HCT116 (cell line): Measurements from ENCODE around the gene LAMB4. TPM values are rescaled to one million over a fixed set of nuclear protein-coding genes. Genes with fewer than 3 reads are reported as not detected.
"Not testable (repeated sequence)": the region's sequence is repeated elsewhere in the genome, so short reads cannot be mapped to it uniquely, and the experiment has no call there.

Source experiments
- ATAC-seq: fragments of 200-7000 bp; cut with Tn5 transposase; 2 replicates; pipeline ENCODE4 v1.9.1; 2020; ENCODE audit warnings: mild to moderate bottlenecking, moderate library complexity
- BruUV-seq: library from RNA; stranded (reverse); fragments of 400-500 nt; replicated peaks from 2 replicates; lab custom pipeline; 2021; lab: Mats Ljungman, UMichigan
- CTCF ChIA-PET: fragments of 300-600 bp; sonication (Branson Sonifier 250); formaldehyde crosslinking; loops from one replicate; lab custom pipeline; 2021; ENCODE audit warnings: antibody characterized with exemption; lab: Charles Lee
- POLR2A ChIA-PET: fragments of 300-600, 350-600 bp; sonication (Branson Sonifier 250); formaldehyde crosslinking; loops from one replicate; lab custom pipeline; 2021; ENCODE audit warnings: antibody characterized with exemption; lab: Charles Lee
- RAD21 ChIA-PET, 2 experiments: fragments of 300-600 bp; sonication (Branson Sonifier 250); formaldehyde crosslinking; loops; one replicate each; lab custom pipeline; 2023; ENCODE audit warnings: low total read pairs in 2 of 2; ENCODE audit not compliant: uncharacterized antibody in 2 of 2, unreplicated experiment in 2 of 2, low non-redundant PET in 1 of 2; lab: Charles Lee
- DNase-seq: peaks from one replicate; pipeline ENCODE4 v3.0.0-alpha.2; 2010; ENCODE audit warnings: low read depth, low spot score
- H2AFZ ChIP-seq: fragments of 200-600 bp; shearing (Covaris generic), sonication (generic); 2 replicates; pipeline ENCODE4 v1.6.1; 2017; ENCODE audit warnings: low read depth, mixed run types, mixed read lengths, antibody characterized with exemption, low read length; ENCODE audit not compliant: poor library complexity, severe bottlenecking
- H3K27ac ChIP-seq: 2 replicates; pipeline ENCODE4 v1.5.1; 2012; ENCODE audit warnings: low read depth, low read length
- H3K27me3 ChIP-seq: fragments of 200-600 bp; sonication (generic); 2 replicates; pipeline ENCODE4 v1.6.1; 2016; ENCODE audit warnings: mixed run types, low read length, mixed read lengths; ENCODE audit not compliant: insufficient read depth
- H3K36me3 ChIP-seq, 2 experiments: fragments of 200-500 bp in 1 of 2; fragments of 200-600 bp in 1 of 2; sonication (Bioruptor generic) in 1 of 2; sonication (generic) in 1 of 2; 2 replicates each; pipeline versions ENCODE4 v1.5.1 to v1.6.1; 2014 to 2016; ENCODE audit warnings: low read length in 2 of 2, inconsistent platforms in 1 of 2, mixed read lengths in 1 of 2, mixed run types in 1 of 2; ENCODE audit not compliant: insufficient read depth in 2 of 2, control insufficient read depth in 1 of 2
- H3K4me1 ChIP-seq, 2 experiments: fragments of 200-600 bp in 1 of 2; sonication (generic) in 1 of 2; 2 replicates each; pipeline versions ENCODE4 v1.5.1 to v1.6.1; 2012 to 2017; ENCODE audit warnings: low read length in 2 of 2, inconsistent platforms in 1 of 2, mild to moderate bottlenecking in 1 of 2, mixed read lengths in 1 of 2, mixed run types in 1 of 2, moderate library complexity in 1 of 2; ENCODE audit not compliant: insufficient read depth in 2 of 2, control insufficient read depth in 1 of 2
- H3K4me2 ChIP-seq: fragments of 200-600 bp; sonication (generic); 2 replicates; pipeline ENCODE4 v1.6.1; 2017; ENCODE audit warnings: mixed run types, low read length, mixed read lengths
- H3K4me3 ChIP-seq, 2 experiments: fragments of 200-600 bp in 1 of 2; sonication (generic) in 1 of 2; replicated peaks in 1 of 2; 2 replicates each; pipeline ENCODE4 v1.5.1; 2011 to 2016; ENCODE audit warnings: low read length in 2 of 2, control low read depth in 1 of 2, low read depth in 1 of 2, mild to moderate bottlenecking in 1 of 2, mixed read lengths in 1 of 2, mixed run types in 1 of 2
- H3K79me2 ChIP-seq: fragments of 200-600 bp; sonication (generic); 2 replicates; pipeline ENCODE4 v1.6.1; 2017; ENCODE audit warnings: mild to moderate bottlenecking, mixed run types, low read length, moderate library complexity, mixed read lengths; ENCODE audit not compliant: insufficient read depth
- H3K9ac ChIP-seq: fragments of 200-600 bp; sonication (generic); 2 replicates; pipeline ENCODE4 v1.6.1; 2016; ENCODE audit warnings: low read length, mixed read lengths
- H3K9me2 ChIP-seq: fragments of 200-600 bp; sonication (generic), shearing (Covaris generic); 2 replicates; pipeline ENCODE4 v1.6.1; 2017; ENCODE audit warnings: mixed run types, mild to moderate bottlenecking, moderate library complexity; ENCODE audit not compliant: insufficient read depth
- H3K9me3 ChIP-seq, 2 experiments: fragments of 200-500 bp in 1 of 2; fragments of 200-600 bp in 1 of 2; sonication (Bioruptor generic) in 1 of 2; sonication (generic) in 1 of 2; 2 replicates each; pipeline ENCODE4 v1.6.1; 2014 to 2017; ENCODE audit warnings: low read length in 2 of 2, mixed read lengths in 2 of 2, inconsistent platforms in 1 of 2, low read depth in 1 of 2, mild to moderate bottlenecking in 1 of 2, mixed run types in 1 of 2, moderate library complexity in 1 of 2; ENCODE audit not compliant: control insufficient read depth in 1 of 2, insufficient read depth in 1 of 2
- H4K20me1 ChIP-seq: fragments of 200-600 bp; sonication (generic), shearing (Covaris generic); 2 replicates; pipeline ENCODE4 v1.6.1; 2017; ENCODE audit warnings: mixed run types, mild to moderate bottlenecking, moderate library complexity; ENCODE audit not compliant: insufficient read depth
- CTCF ChIP-seq, 3 experiments: fragments of 200-600 bp in 1 of 3; sonication (generic) in 1 of 3; IDR thresholded peaks in 2 of 3; conservative IDR thresholded peaks in 1 of 3; 2 replicates each; pipeline ENCODE4 v1.5.1; 2012 to 2017; ENCODE audit warnings: low read depth in 2 of 3, low read length in 2 of 3, antibody characterized with exemption in 1 of 3, borderline replicate concordance in 1 of 3, control low read depth in 1 of 3, mild to moderate bottlenecking in 1 of 3, mixed read lengths in 1 of 3, mixed run types in 1 of 3, moderate library complexity in 1 of 3; ENCODE audit not compliant: insufficient read depth in 1 of 3
- EGR1 ChIP-seq: IDR thresholded peaks from 2 replicates; pipeline ENCODE4 v1.6.1; 2012; ENCODE audit warnings: low read depth
- ELF1 ChIP-seq: IDR thresholded peaks from 2 replicates; pipeline ENCODE4 v1.6.1; 2012; ENCODE audit warnings: low read depth, borderline replicate concordance
- MAX ChIP-seq: IDR thresholded peaks from 2 replicates; pipeline ENCODE4 v1.6.1; 2012
- REST ChIP-seq: IDR thresholded peaks from 2 replicates; pipeline ENCODE4 v1.6.1; 2012; ENCODE audit warnings: low read depth
- ZFX ChIP-seq: fragments of 450-650 bp; IDR thresholded peaks from 2 replicates; pipeline ENCODE4 v1.6.1; 2017
- ZNF274 ChIP-seq: fragments of 200-500 bp; sonication (Bioruptor generic); IDR thresholded peaks from 2 replicates; pipeline ENCODE4 v1.6.1; 2014; ENCODE audit warnings: mild to moderate bottlenecking, low read depth, low read length, inconsistent platforms
- intact Hi-C: fragments of 100-400 bp; cut with micrococcal nuclease; formaldehyde crosslinking; loops from 2 replicates; pipeline ENCODE4 v1.10.0; 2022
- total RNA-seq: library from RNA; stranded (reverse); gene quantifications from one replicate; pipeline ENCODE4 v1.2.1, GENCODE V29; 2021; ENCODE audit not compliant: unreplicated experiment

The LAMB4 gene
- total RNA-seq, 1 experiment from 2014 or later = not detected

- H2AFZ ChIP-seq, H3K9me3 ChIP-seq: not testable (repeated sequence)
- ATAC-seq = peak; percentile 88
Measured at GRCh38 chr7:108033309-108033708, 96.9 kb downstream of the LAMB4 start.

GRCh38 chr7:108030516-108030915, 99.6 kb downstream of the LAMB4 start:
- BruUV-seq = no TSS peak
- Histone ChIP-seq H3K9me2 (no peaks in the 10 kb centered on the region), H3K9me3 (no peaks in the 10 kb centered on the region), H3K4me1 (peaks cover 0 to 11% of the 10 kb centered on the region in 2 experiments; a peak in 2 of 4 replicates), H3K9ac (no peak overlapping the region), H3K27ac (no peak overlapping the region), H3K79me2 (no peaks in the 10 kb centered on the region), H3K27me3 (no peaks in the 10 kb centered on the region), H3K36me3 (no peaks in the 10 kb centered on the region), H3K4me2 (no peak overlapping the region), H3K4me3 (no peak overlapping the region), H2AFZ (no peak overlapping the region), H4K20me1 (no peaks in the 10 kb centered on the region)
- ATAC-seq = no peak
- RAD21 ChIA-PET = no interaction called here
- POLR2A ChIA-PET = no interaction called here
- CTCF ChIA-PET = no interaction called here
- no peak for DNase-seq
- intact Hi-C loops = no loop called here
- TF ChIP-seq EGR1 (no peak), CTCF (IDR thresholded peaks at IDR 0.05 in 2 of 3, conservative IDR thresholded peaks at IDR 0.05 in 1 of 3; ENCODE audit: borderline replicate concordance in 1 of 3, insufficient read depth in 1 of 3, low read depth in 2 of 3, low read length in 2 of 3) (no peak), ZNF274 (no peak), ELF1 (no peak), REST (no peak), MAX (no peak), ZFX (no peak)

More at GRCh38 chr7:108033309-108033708, 96.9 kb downstream of the LAMB4 start:
- intact Hi-C loops, H3K79me2 ChIP-seq, H4K20me1 ChIP-seq, H3K27me3 ChIP-seq, POLR2A ChIA-PET, H3K4me2 ChIP-seq, BruUV-seq, RAD21 ChIA-PET, H3K9ac ChIP-seq, H3K9me2 ChIP-seq, H3K4me3 ChIP-seq, DNase-seq, H3K36me3 ChIP-seq, H3K27ac ChIP-seq: not testable (repeated sequence)
- TF ChIP-seq CTCF (IDR thresholded peaks at IDR 0.05 in 2 of 3, conservative IDR thresholded peaks at IDR 0.05 in 1 of 3; ENCODE audit: borderline replicate concordance in 1 of 3, insufficient read depth in 1 of 3, low read depth in 2 of 3, low read length in 2 of 3) = peak in 2 of 3 experiments; percentile 18 to 21; a peak in 2 of 6 replicates
- CTCF ChIA-PET = interaction anchor here (0.7 to 1.2 kb wide), 3 partner anchors 8 to 17 kb away, joined by 3 to 4 read pairs (median 4); no protein-coding TSS in a partner anchor
- H3K4me1 ChIP-seq = peaks cover 0 to 11% of the 10 kb centered on the region in 2 experiments; a peak in 2 of 4 replicates
